H9 (cell line): ENCODE data around the gene DCHS2. TPM values are rescaled to one million over a fixed set of nuclear protein-coding genes. Genes with fewer than 3 reads are reported as not detected.

Experiments
- DNase-seq: peaks from one replicate; pipeline ENCODE4 v3.0.0-alpha.2; 2017
- H2AFZ ChIP-seq: one replicate; pipeline ENCODE4 v1.6.1; 2013; ENCODE audit warnings: mild to moderate bottlenecking, low read length, control low read depth, moderate library complexity
- H2AK5ac ChIP-seq: 2 replicates; pipeline ENCODE4 v1.6.1; 2013; ENCODE audit warnings: low read length, control low read depth, mixed read lengths; ENCODE audit not compliant: insufficient read length
- H2BK120ac ChIP-seq: one replicate; pipeline ENCODE4 v1.6.1; 2013; ENCODE audit warnings: low read depth, mild to moderate bottlenecking, low read length, control low read depth, inconsistent platforms; ENCODE audit not compliant: poor library complexity, severe bottlenecking
- H2BK12ac ChIP-seq: 2 replicates; pipeline ENCODE4 v1.6.1; 2013; ENCODE audit warnings: low read length, control low read depth, mixed read lengths, low read depth; ENCODE audit not compliant: insufficient read length
- H2BK15ac ChIP-seq: 2 replicates; pipeline ENCODE4 v1.6.1; 2013; ENCODE audit warnings: low read depth, low read length, control low read depth
- H2BK20ac ChIP-seq: one replicate; pipeline ENCODE4 v1.6.1; 2013; ENCODE audit warnings: low read depth, mild to moderate bottlenecking, low read length, control low read depth, inconsistent platforms; ENCODE audit not compliant: poor library complexity, severe bottlenecking
- H2BK5ac ChIP-seq: 2 replicates; pipeline ENCODE4 v1.6.1; 2013; ENCODE audit warnings: low read length, control low read depth, mixed read lengths; ENCODE audit not compliant: insufficient read length
- H3K14ac ChIP-seq: 2 replicates; pipeline ENCODE4 v1.6.1; 2013; ENCODE audit warnings: low read length, control low read depth; ENCODE audit not compliant: insufficient read depth
- H3K18ac ChIP-seq: 2 replicates; pipeline ENCODE4 v1.6.1; 2013; ENCODE audit warnings: low read depth, mild to moderate bottlenecking, mixed read lengths, low read length, control low read depth; ENCODE audit not compliant: insufficient read length
- H3K23ac ChIP-seq: 2 replicates; pipeline ENCODE4 v1.6.1; 2013; ENCODE audit warnings: low read length, control low read depth, mixed read lengths, low read depth; ENCODE audit not compliant: insufficient read length
- H3K23me2 ChIP-seq: 2 replicates; pipeline ENCODE4 v1.6.1; 2013; ENCODE audit warnings: low read depth, mild to moderate bottlenecking, mixed read lengths, low read length, control low read depth; ENCODE audit not compliant: insufficient read length, poor library complexity, severe bottlenecking
- H3K27ac ChIP-seq: 2 replicates; pipeline ENCODE4 v1.5.1; 2013; ENCODE audit warnings: low read length, control low read depth, mixed read lengths, low read depth; ENCODE audit not compliant: insufficient read length
- H3K27me3 ChIP-seq: 2 replicates; pipeline ENCODE4 v1.6.1; 2013; ENCODE audit warnings: low read length, control low read depth, inconsistent platforms; ENCODE audit not compliant: insufficient read depth
- H3K4ac ChIP-seq: 2 replicates; pipeline ENCODE4 v1.6.1; 2013; ENCODE audit warnings: low read depth, mild to moderate bottlenecking, control low read depth, inconsistent platforms, low read length, moderate library complexity
- H3K4me1 ChIP-seq: 2 replicates; pipeline ENCODE4 v1.6.1; 2013; ENCODE audit warnings: low read length, control low read depth, inconsistent platforms; ENCODE audit not compliant: insufficient read depth
- H3K4me2 ChIP-seq: 2 replicates; pipeline ENCODE4 v1.6.1; 2013; ENCODE audit warnings: low read length, control low read depth, mixed read lengths; ENCODE audit not compliant: insufficient read length, insufficient read depth
- H3K56ac ChIP-seq: 2 replicates; pipeline ENCODE4 v1.6.1; 2013; ENCODE audit warnings: low read depth, mild to moderate bottlenecking, mixed read lengths, low read length, control low read depth; ENCODE audit not compliant: insufficient read length
- H3K79me1 ChIP-seq: 2 replicates; pipeline ENCODE4 v1.6.1; 2013; ENCODE audit warnings: low read depth, mild to moderate bottlenecking, moderate library complexity, low read length, control low read depth, inconsistent platforms; ENCODE audit not compliant: insufficient read depth, poor library complexity, severe bottlenecking
- H3K79me2 ChIP-seq: 2 replicates; pipeline ENCODE4 v1.6.1; 2013; ENCODE audit warnings: low read length, control low read depth, inconsistent platforms; ENCODE audit not compliant: insufficient read depth
- H3K9ac ChIP-seq: 2 replicates; pipeline ENCODE4 v1.6.1; 2013; ENCODE audit warnings: low read length, control low read depth, mixed read lengths; ENCODE audit not compliant: insufficient read length; ENCODE audit errors: extremely low read depth
- H3K9me3 ChIP-seq: one replicate; pipeline ENCODE4 v1.6.1; 2013; ENCODE audit warnings: low read depth, low read length, inconsistent platforms; ENCODE audit not compliant: control insufficient read depth
- H3T11ph ChIP-seq: one replicate; pipeline ENCODE4 v1.6.1; 2013; ENCODE audit warnings: mild to moderate bottlenecking, low read length, control low read depth, inconsistent platforms
- H4K20me1 ChIP-seq: one replicate; pipeline ENCODE4 v1.6.1; 2013; ENCODE audit not compliant: control insufficient read depth, insufficient read length, insufficient read depth
- H4K5ac ChIP-seq: 2 replicates; pipeline ENCODE4 v1.6.1; 2013; ENCODE audit warnings: low read depth, mild to moderate bottlenecking, mixed read lengths, low read length, control low read depth; ENCODE audit not compliant: insufficient read length
- H4K8ac ChIP-seq: replicated peaks from 2 replicates; pipeline ENCODE4 v1.6.1; 2013; ENCODE audit warnings: low read length, control low read depth, mixed read lengths, low read depth; ENCODE audit not compliant: insufficient read length
- H4K91ac ChIP-seq: 2 replicates; pipeline ENCODE4 v1.6.1; 2013; ENCODE audit warnings: low read depth, mild to moderate bottlenecking, moderate library complexity, mixed read lengths, low read length, control low read depth; ENCODE audit not compliant: insufficient read length
- H3K27ac Mint-ChIP-seq, 3 experiments: 2 replicates in 2 of 3; 3 replicates in 1 of 3; pipeline ENCODE4 v1.8.0; 2020 to 2021; ENCODE audit warnings: mixed read lengths in 3 of 3, mild to moderate bottlenecking in 1 of 3, moderate library complexity in 1 of 3
- H3K27me3 Mint-ChIP-seq: 2 replicates; pipeline ENCODE4 v1.8.0; 2021; ENCODE audit warnings: low read depth, mild to moderate bottlenecking, moderate library complexity, mixed read lengths
- H3K36me3 Mint-ChIP-seq, 3 experiments: 2 replicates in 2 of 3; 3 replicates in 1 of 3; pipeline ENCODE4 v1.8.0; 2020 to 2021; ENCODE audit warnings: low read depth in 3 of 3, mixed read lengths in 3 of 3; ENCODE audit not compliant: insufficient read depth in 1 of 3
- H3K4me1 Mint-ChIP-seq, 2 experiments: 2 replicates each; pipeline ENCODE4 v1.8.0; 2020; ENCODE audit warnings: mixed read lengths in 2 of 2
- H3K4me3 Mint-ChIP-seq, 2 experiments: 2 replicates in 1 of 2; 3 replicates in 1 of 2; pipeline ENCODE4 v1.8.0; 2020 to 2021; ENCODE audit warnings: mild to moderate bottlenecking in 2 of 2, mixed read lengths in 2 of 2, moderate library complexity in 1 of 2
- H3K9me3 Mint-ChIP-seq, 2 experiments: 2 replicates in 1 of 2; 3 replicates in 1 of 2; pipeline ENCODE4 v1.8.0; 2020; ENCODE audit warnings: mild to moderate bottlenecking in 2 of 2, mixed read lengths in 2 of 2, moderate library complexity in 1 of 2
- CTCF ChIP-seq: fragments of 200-600 bp; sonication (generic); conservative IDR thresholded peaks from 3 replicates; pipeline ENCODE4 v1.8.0; 2021; ENCODE audit warnings: antibody characterized with exemption, mild to moderate bottlenecking
- WGBS: extraction: QIAGEN DNeasy Blood & Tissue Kit; methylation state at CpG from one replicate; pipeline ENCODE4 v1.1.7; 2013; ENCODE audit warnings: missing lambda C conversion rate, low lambda C conversion rate, mixed read lengths; ENCODE audit not compliant: insufficient read length; ENCODE audit errors: extremely low coverage; 5-methylcytosine and 5-hydroxymethylcytosine counted together
- total RNA-seq: library from RNA; stranded (reverse); gene quantifications from 2 replicates; pipeline ENCODE4 v1.2.1, GENCODE V29; 2021

Gene DCHS2
- total RNA-seq, 1 experiment from 2014 or later, result 0.57 TPM

GRCh38 chr4:154511981-154512380 lies 20.4 kb upstream of the DCHS2 start:
- Histone ChIP-seq H3K27me3 (no peaks in the 10 kb centered on the region), H2BK120ac (no peak overlapping the region), H2BK20ac (no peak overlapping the region), H3K79me2 (no peaks in the 10 kb centered on the region), H2BK15ac (no peak overlapping the region), H3K4me1 (no peaks in the 10 kb centered on the region; the same call in 1 of the 2 replicates), H2AK5ac (no peak overlapping the region), H2AFZ (peak overlapping the region; percentile 87), H3K4ac (no peak overlapping the region), H3K27ac (no peak overlapping the region), H3K9ac (no peak overlapping the region), H3K14ac (no peak overlapping the region), H4K8ac (no peak overlapping the region), H3T11ph (no peak overlapping the region), H2BK5ac (no peak overlapping the region), H2BK12ac (no peak overlapping the region), H4K5ac (no peak overlapping the region), H4K91ac (no peak overlapping the region), H3K9me3 (no peaks in the 10 kb centered on the region), H3K23me2 (no peaks in the 10 kb centered on the region), H4K20me1 (no peaks in the 10 kb centered on the region), H3K56ac (no peak overlapping the region), H3K79me1 (no peaks in the 10 kb centered on the region), H3K4me2 (no peak overlapping the region), H3K18ac (no peak overlapping the region), H3K23ac (no peak overlapping the region)
- H3K9me3 Mint-ChIP-seq, result peaks cover 0 to 5% of the 10 kb centered on the region in 2 experiments; a peak in 3 of 5 replicates
- no CpG with 5 or more reads among the region's 4 CpGs for WGBS
- no peaks in the 10 kb centered on the region for H3K36me3 Mint-ChIP-seq
- peaks cover 12 to 13% of the 10 kb centered on the region in 2 experiments for H3K4me1 Mint-ChIP-seq
- DNase-seq, result no peak
- no peak overlapping the region for H3K27ac Mint-ChIP-seq
- H3K27me3 Mint-ChIP-seq, result no peaks in the 10 kb centered on the region
- H3K4me3 Mint-ChIP-seq, result no peak overlapping the region
- TF ChIP-seq CTCF, result no peak
